NCI-H187 treated with DMSO at 0.1 percent for 48 hours (cell line): ENCODE measurements around the gene RALGAPB.

Experiments
- DNase-seq: peaks from one replicate; lab custom pipeline; 2025; lab: John Stamatoyannopoulos, UW

The RALGAPB gene

GRCh38 chr20:38610521-38610920, 137.9 kb downstream of the RALGAPB start:
- DNase-seq, result no peak

- DNase-seq, result no peak
Observed at GRCh38 chr20:38612751-38613515, 140.3 kb downstream of the RALGAPB start.

- no peak for DNase-seq
Observed at GRCh38 chr20:38615283-38615682, 142.6 kb downstream of the RALGAPB start.

GRCh38 chr20:38616457-38616856, 143.8 kb downstream of the RALGAPB start:
- no peak for DNase-seq

GRCh38 chr20:38617011-38617829, 144.6 kb downstream of the RALGAPB start:
- DNase-seq, result no peak

GRCh38 chr20:38617830-38618196, 145.2 kb downstream of the RALGAPB start:
- no peak for DNase-seq

- no peak for DNase-seq
Observed at GRCh38 chr20:38620441-38620840, 147.8 kb downstream of the RALGAPB start.

GRCh38 chr20:38623061-38623460, 150.4 kb downstream of the RALGAPB start:
- DNase-seq, result no peak

GRCh38 chr20:38624084-38624483, 151.4 kb downstream of the RALGAPB start:
- no peak for DNase-seq

- DNase-seq, result no peak
Observed at GRCh38 chr20:38625896-38626295, 153.3 kb downstream of the RALGAPB start.

GRCh38 chr20:38626921-38627659, 154.4 kb downstream of the RALGAPB start:
- DNase-seq, result no peak
